Thoracic aorta (tissue), 2 donors: ENCODE data around the gene MTOR. TPM values are rescaled to one million over a fixed set of nuclear protein-coding genes. Genes with fewer than 3 reads are reported as not detected.

ENCODE experiments used
- ATAC-seq: fragments of 150-250 bp; one replicate; pipeline ENCODE4 v1.8.0; 2017; ENCODE audit warnings: low read depth; ENCODE audit not compliant: insufficient number of reproducible peaks, low FRiP score
- DNase-seq: peaks from one replicate; pipeline ENCODE4 v3.0.0-alpha.2; 2020; ENCODE audit warnings: low spot score
- H3K27ac ChIP-seq, 2 donors: fragments of 200-600 bp; sonication (generic); 1 replicate in 1 of 2; 2 replicates in 1 of 2; pipeline ENCODE4 v1.5.1; 2016; ENCODE audit warnings: mild to moderate bottlenecking in 2 of 2, moderate library complexity in 2 of 2
- H3K27me3 ChIP-seq: fragments of 200-600 bp; sonication (generic); replicated peaks from 2 replicates; pipeline ENCODE4 v1.6.0; 2016; ENCODE audit warnings: mild to moderate bottlenecking; ENCODE audit not compliant: insufficient read depth
- H3K36me3 ChIP-seq: fragments of 200-600 bp; sonication (generic); one replicate; pipeline ENCODE4 v1.5.1; 2016
- H3K4me1 ChIP-seq, 2 donors: fragments of 200-600 bp; sonication (generic); 1 replicate in 1 of 2; 2 replicates in 1 of 2; pipeline versions ENCODE4 v1.5.1 to v1.6.0; 2016; ENCODE audit warnings: low read depth in 2 of 2, mild to moderate bottlenecking in 1 of 2; ENCODE audit not compliant: control insufficient read depth in 1 of 2
- H3K4me3 ChIP-seq: fragments of 200-600 bp; sonication (generic); 2 replicates; pipeline ENCODE4 v1.5.1; 2016; ENCODE audit warnings: mild to moderate bottlenecking
- H3K9me3 ChIP-seq: fragments of 200-600 bp; sonication (generic); 2 replicates; pipeline ENCODE4 v1.5.1; 2016
- CTCF ChIP-seq: fragments of 200-600 bp; sonication (generic); IDR thresholded peaks from one replicate; pipeline ENCODE4 v1.5.1; 2019; ENCODE audit warnings: antibody characterized with exemption
- total RNA-seq, 2 donors: library from RNA; depleted of rRNA; stranded (reverse); fragments of >200 nt; gene quantifications; one replicate each; pipeline versions ENCODE4 v1.1.0 to v1.2.3, GENCODE V29; 2016

Gene MTOR
- total RNA-seq, 2 donors from 2014 or later = 37.5 to 48.7 TPM

GRCh38 chr1:11150326-11150725, 112.0 kb downstream of the MTOR start:
- ATAC-seq (no peak), DNase-seq (no peak)
- TF ChIP-seq CTCF = no peak
- H3K4me1 ChIP-seq = peaks cover 7 to 40% of the 10 kb centered on the region in 2 donors
- H3K4me3 ChIP-seq = no peak overlapping the region
- H3K27me3 ChIP-seq = no peaks in the 10 kb centered on the region
- peak overlapping the region in 1 of 2 donors; percentile 14 for H3K27ac ChIP-seq
- peaks cover 15% of the 10 kb centered on the region for H3K36me3 ChIP-seq
- no peaks in the 10 kb centered on the region for H3K9me3 ChIP-seq

- no peak overlapping the region for H3K27ac ChIP-seq
- no peak overlapping the region for H3K4me3 ChIP-seq
- no peak for TF ChIP-seq CTCF
- no peaks in the 10 kb centered on the region for H3K9me3 ChIP-seq
- DNase-seq (no peak), ATAC-seq (no peak)
- peaks cover 15% of the 10 kb centered on the region for H3K36me3 ChIP-seq
- no peaks in the 10 kb centered on the region for H3K27me3 ChIP-seq
- H3K4me1 ChIP-seq = peaks cover 17 to 53% of the 10 kb centered on the region in 2 donors
Observed at GRCh38 chr1:11147197-11147770, 115.1 kb downstream of the MTOR start.

DNA sequence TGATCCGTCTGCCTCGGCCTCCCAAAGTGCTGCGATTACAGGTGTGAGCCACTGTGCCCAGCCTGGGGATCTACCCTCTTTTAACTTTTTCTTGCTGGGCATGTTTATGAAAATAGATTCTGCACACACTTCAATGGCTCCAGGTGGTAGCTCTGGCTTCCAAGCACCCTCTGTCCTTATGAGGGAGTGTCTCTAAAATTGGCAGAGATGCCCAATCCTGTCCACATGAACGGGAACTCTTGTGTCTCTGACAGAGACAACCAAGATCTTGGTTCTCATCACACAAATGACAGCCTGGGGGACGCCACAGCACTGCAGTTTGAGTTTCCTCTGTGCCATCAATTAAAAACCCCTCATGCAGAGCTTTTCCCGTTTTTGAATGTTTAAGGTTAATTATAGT, 116.6 kb downstream of the MTOR start:
- no peak for TF ChIP-seq CTCF
- peaks cover 15% of the 10 kb centered on the region for H3K36me3 ChIP-seq
- no peak overlapping the region for H3K4me3 ChIP-seq
- ATAC-seq = no peak
- H3K9me3 ChIP-seq = no peaks in the 10 kb centered on the region
- DNase-seq = no peak
- H3K27ac ChIP-seq = peak overlapping the region in 1 of 2 donors; percentile 87
- peaks cover 15 to 41% of the 10 kb centered on the region in 2 donors for H3K4me1 ChIP-seq
- no peaks in the 10 kb centered on the region for H3K27me3 ChIP-seq

GRCh38 chr1:11144570-11145256, 117.6 kb downstream of the MTOR start:
- no peaks in the 10 kb centered on the region for H3K9me3 ChIP-seq
- no peak for TF ChIP-seq CTCF
- H3K27ac ChIP-seq = peak overlapping the region; percentile 78 to 87
- H3K36me3 ChIP-seq = peaks cover 15% of the 10 kb centered on the region
- ATAC-seq (no peak), DNase-seq (no peak)
- no peak overlapping the region for H3K4me3 ChIP-seq
- peaks cover 15 to 31% of the 10 kb centered on the region in 2 donors for H3K4me1 ChIP-seq
- no peaks in the 10 kb centered on the region for H3K27me3 ChIP-seq

DNA sequence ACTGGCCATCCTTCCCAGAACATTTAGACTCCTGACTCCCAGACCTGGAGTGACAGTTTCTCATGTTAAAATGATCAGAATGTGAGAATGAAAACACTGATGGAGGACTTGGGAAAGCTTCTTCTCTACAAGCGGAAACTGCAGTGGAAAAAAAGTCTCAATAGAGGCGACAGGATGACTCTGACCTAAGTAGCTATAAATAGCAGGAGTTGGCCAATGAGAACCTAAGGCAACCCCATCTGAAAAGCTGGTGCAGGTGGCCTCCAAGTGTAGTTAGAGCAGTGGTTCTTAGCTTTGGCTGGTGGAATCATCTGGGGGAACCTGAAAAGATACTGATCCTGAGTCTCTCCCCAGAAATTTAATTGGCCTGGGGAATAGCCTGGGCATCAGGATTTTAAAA, 118.4 kb downstream of the MTOR start:
- TF ChIP-seq CTCF = no peak
- ATAC-seq = no peak
- Histone ChIP-seq H3K27ac (peak overlapping the region; percentile 78 to 87), H3K27me3 (no peaks in the 10 kb centered on the region), H3K9me3 (no peaks in the 10 kb centered on the region), H3K4me3 (no peak overlapping the region), H3K4me1 (peaks cover 15 to 31% of the 10 kb centered on the region in 2 donors), H3K36me3 (peaks cover 17% of the 10 kb centered on the region)
- DNase-seq = no peak
